ENCODE measurements around the gene TIE1.
"Not testable (repeated sequence)": the region's sequence is repeated elsewhere in the genome, so short reads cannot be mapped to it uniquely, and the experiment has no call there.

Gene TIE1

DNA sequence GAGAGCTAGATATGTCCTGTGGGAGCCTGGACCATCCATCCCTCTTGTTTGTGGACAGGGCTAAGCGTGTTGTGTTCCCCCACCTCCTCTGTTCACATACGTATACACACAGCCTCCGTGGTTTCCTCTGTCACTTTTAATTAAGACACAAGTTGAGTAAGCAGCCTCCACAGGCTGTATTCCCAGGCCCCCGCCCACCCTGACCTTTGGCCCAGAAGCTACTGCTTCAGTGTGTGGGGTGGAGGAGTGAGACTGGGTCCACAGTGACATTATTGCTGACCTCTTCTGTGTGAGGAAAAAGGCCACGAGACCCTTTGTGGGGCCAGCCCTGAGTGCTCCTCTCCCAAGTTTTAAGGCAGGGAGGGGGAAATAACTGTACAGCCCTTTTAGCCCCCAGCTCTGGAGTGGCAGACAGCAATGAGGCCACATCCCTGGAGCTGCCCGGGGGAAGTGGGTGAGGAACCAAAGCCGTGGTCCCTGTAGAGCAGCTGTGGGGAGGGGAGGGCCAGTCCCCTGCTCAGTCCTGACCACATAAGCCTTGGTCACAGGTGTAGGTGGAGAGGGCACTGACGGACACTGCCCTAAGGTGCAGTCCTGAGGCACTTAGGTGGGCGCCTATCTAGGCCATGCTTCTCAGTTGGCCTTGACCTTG is 62.6 kb downstream of the TIE1 start:
- DNase-seq (ENCODE audit: low read depth, low spot score), result no peak

DNA sequence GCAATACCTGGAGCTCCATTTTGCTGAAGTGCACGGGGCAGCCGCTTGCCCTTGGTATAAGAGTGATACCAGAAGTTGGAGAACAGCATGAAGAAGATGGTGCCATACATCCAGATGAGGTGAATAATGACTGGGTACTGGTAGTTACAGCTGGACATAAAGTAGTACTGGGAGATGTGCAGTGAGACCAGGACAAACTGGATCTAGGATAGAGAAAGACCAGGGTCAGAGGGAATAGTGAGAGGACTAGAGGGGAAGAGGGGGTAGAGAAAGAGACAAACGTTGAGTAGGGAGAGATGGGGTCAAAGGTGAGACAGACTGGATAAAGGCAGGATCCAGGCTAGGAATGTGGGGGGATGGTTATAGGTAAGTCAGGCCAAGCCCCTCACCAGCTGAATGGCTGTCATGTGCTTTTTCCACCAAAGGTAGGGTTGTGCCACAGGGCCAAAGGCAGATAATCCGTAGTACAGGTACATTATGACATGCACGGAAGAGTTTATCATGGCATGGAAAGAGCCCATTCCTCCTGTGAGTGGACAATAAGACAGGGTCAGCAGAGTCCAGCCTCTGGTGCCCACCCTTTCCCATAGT is 63.2 kb downstream of the TIE1 start:
- no peak for DNase-seq (ENCODE audit: low read depth, low spot score)

DNA sequence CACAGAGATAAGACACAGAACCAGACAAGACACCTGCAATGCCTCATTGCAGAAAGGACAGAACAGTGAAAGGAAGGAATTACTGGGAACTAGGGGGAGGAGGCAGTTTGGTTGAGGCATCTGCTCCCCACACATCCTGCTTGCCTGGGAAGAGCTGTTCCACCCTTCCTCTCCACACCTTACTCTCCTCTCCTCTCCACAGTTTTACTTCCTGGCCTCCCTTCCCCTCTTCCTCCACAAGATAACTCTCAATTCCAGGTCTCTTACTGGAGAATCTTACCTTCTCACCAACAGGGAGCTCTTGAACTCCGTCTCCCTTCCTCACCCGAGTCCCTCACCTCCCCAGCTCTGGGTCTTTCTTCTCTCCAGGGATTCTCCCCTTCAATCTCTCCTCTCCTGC is 64.9 kb downstream of the TIE1 start:
- DNase-seq (ENCODE audit: low read depth, low spot score), result no peak

DNA sequence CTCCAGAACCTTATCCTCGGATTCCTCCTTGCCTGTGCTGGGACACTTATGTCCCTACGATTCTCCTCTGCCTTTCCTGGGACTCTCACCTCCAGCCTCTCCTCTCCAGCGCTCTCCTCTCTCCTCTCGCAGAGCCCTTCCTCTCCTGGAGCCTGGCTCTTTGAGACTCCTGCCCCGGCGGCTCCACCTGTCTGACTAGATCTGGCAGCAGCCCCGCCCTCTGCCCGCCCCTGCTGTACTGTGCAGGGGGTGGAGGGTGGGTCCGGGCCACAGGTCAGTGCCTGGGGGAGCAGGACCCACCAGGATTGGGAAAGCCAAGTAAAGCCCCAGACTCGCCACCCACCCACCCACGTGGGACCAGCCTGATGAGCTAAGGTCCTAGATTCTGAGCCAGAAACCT is 65.4 kb downstream of the TIE1 start:
- no peak for DNase-seq (ENCODE audit: low read depth, low spot score)

DNA sequence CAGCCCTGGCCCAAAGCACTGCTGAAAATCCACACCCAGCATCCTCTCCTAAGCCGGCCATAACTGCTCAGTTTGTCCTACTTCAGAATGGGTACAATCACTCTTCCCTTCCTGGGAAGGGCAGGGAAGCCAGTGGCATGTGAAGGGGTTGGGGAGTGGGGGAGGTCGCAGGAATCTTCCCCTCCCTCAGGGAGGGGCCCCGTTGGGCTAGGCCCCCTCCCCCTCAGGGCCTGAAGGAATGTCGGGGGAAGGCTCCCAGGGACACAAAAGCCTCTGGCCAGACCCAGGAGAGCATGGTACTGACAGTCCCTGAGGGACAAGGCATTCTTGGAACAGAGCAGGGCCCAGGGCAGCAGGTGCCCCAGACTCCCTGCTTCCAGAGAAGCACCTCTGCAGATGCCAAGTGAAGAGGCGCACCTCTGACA is 65.8 kb downstream of the TIE1 start:
- no peak for DNase-seq (ENCODE audit: low read depth, low spot score)

DNA sequence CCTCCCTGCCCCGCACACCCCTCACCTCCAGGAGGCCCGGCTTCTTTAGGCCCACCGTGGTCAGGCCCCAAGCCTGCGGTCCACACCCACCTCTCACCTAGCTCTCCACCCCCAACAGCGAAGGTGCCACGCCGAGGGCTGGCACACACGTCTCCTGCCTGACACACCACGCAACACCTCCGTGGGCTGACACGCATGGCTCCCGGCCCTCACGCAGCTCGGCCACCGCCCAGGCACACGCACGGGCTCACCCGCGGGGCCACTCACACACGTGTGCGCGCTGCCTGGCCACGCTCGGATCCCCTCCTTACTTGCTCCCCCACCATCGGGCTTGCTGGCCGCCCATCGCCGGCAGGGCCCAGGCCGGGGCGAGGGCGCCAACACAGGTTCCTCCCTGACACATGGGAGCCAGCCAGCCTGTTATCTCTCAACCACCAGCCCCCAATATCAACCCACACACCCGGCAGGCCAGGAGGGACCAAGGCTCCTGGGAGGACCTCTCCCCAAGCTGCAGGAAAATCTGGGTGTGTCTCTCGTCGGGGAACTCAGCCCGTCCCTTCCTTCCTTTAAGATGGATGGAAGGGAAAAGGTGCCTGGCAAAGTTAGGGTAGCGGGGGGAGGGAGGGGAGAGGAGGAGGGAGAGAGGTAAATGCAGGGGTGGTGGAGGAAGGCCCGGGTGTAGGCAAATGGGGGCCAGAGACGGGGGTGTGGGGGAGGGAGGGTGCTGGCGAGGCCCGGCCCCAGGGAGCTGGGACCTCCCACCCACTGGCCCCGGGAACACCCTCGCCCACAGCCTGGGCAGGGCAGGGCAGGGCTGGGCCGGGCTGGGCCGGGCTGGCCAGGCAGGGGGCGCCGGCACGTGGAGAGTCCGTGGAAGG is 66.5 kb downstream of the TIE1 start:
- DNase-seq (ENCODE audit: low read depth, low spot score), result peak; percentile 25

DNA sequence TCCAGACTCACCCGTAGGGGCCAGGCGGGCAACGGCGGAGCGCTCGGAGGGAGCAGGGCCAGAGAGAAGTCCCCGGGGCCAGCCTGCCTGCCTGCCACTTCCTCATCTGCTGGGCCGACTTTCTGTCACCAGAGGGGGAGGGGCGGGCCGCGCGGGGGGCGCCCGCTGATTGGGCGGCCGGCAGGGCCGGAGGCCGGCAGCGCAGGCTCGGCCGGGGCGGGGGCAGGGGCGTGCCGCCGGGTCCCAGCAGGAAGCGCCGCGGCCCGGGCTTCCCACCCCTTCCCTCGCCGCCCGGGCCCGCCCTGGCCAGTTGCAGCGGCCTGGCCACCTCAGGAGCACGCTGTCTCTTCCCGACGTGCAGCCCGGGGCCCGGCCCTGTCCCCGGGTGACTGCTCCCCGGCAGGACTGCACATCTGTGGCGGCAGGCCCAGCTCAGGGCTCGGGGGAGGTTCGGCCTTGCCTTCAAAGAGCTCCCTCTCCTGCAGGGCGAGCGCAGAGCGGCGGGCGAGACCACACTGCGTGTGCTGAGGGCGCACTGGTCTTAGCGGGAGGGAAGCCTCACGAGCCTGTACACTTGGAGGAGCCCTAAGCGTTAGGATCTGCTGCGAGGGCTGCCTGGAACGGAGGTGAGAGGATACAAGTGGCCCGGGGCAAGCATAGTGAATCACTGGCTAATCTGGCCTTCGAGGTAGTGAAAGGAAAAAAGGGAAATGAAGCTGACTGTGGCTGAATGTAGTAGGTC is 67.3 kb downstream of the TIE1 start, which contains the start of gene ELOVL1:
ELOVL1 (minus strand) TSS at position 108 of the 742 bp plus-strand sequence. CDS start 2,402 bp downstream, outside the sequence.
- DNase-seq (ENCODE audit: low read depth, low spot score), result peak; percentile 81

DNA sequence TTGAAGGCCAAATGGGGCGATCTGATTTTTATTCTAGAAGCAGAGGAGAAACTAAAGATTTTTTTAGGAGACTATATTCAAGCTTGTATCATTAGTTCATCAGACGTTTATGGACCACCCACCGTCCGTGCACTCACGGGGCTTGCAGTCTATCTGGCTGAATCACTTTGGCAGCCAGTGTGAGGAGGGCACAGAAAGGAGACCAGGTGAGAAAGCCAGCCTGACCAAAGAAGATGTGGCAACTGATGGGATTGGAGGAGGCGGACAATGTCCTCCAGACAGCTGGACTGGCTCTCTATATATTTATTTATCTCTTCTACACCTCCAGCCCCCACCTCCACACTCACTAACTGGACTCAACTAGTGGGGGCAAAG is 67.9 kb downstream of the TIE1 start:
- DNase-seq (ENCODE audit: low read depth, low spot score), result no peak

DNA sequence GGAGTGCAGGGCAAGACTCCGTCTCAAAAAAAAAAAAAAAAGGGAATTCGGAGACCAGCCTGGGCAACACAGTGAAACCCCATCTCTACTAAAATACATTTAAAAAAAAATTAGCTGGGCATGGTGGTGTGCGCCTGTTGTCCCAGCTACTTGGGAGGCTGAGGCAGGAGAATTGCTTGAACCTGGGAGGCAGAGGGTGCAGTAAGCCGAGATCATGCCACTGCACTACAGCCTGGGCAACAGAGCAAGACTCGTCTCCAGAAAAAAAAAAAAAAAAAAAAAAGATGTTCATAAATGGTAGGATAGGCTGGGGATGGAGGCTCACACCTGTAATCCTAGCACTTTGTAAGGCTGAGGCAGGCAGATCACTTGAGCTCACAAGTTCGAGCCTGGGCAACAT is 69.0 kb downstream of the TIE1 start:
- DNase-seq (ENCODE audit: low read depth, low spot score), result not testable (repeated sequence)

DNA sequence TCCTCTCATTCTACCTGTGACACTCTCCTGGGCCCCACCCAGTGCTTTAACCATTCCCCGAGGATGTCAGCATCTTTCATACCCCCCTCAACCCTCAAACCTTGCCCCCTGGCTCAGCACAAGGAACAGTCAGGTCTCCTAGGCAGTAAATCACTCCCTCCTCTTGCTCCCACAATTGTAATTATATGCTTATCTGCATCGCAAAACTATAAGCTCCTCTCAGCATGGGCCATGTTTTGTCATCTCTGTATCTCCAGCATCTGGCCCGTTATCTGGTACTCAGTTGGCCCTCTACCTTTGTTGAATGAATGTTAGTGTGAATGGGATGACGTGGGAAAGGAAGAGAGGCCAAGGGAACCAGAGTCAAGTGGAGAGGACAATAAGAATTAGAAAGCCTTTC is 69.8 kb downstream of the TIE1 start:
- DNase-seq (ENCODE audit: low read depth, low spot score), result no peak

DNA sequence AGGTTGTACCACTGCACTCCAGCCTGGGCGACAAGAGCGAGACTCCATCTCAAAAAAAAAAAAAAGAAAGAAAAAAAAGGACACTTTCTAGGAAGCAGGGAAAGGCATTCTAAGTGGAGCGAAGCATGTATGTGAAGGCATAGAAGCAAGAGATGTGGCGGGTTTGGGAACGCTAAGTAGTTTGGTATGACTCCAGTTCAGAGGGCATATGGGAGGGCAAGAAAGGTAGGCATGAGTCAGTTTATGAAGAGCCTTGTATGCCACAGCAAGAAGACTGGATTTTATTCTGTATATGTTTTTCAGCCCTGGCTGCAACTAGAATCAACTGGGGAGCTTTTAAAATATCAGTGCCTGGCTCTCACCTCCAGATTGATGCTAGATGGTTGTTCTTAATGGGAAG is 71.4 kb downstream of the TIE1 start:
- no peak for DNase-seq (ENCODE audit: low read depth, low spot score)
